Neural cell (in vitro differentiated cells): ENCODE data around the gene CLEC4F.

Source experiments
- EP300 ChIP-seq: fragments of 450-650 bp; conservative IDR thresholded peaks from 2 replicates; pipeline ENCODE4 v1.6.1; 2014; ENCODE audit warnings: antibody characterized with exemption, mild to moderate bottlenecking, moderate library complexity; ENCODE audit not compliant: poor library complexity, severe bottlenecking
- EZH2 ChIP-seq: fragments of 200-600, 300-800 bp; shearing (Covaris generic), sonication (generic); IDR thresholded peaks from 2 replicates; pipeline ENCODE4 v1.6.1; 2014; ENCODE audit warnings: antibody characterized with exemption, low read length, borderline replicate concordance, mild to moderate bottlenecking; ENCODE audit not compliant: insufficient read depth, poor library complexity, severe bottlenecking
- POLR2AphosphoS5 ChIP-seq: IDR thresholded peaks from 2 replicates; pipeline ENCODE4 v1.6.1; 2012
- RAD21 ChIP-seq: fragments of 450-650 bp; conservative IDR thresholded peaks from 2 replicates; pipeline ENCODE4 v1.6.1; 2014; ENCODE audit warnings: antibody characterized with exemption, mild to moderate bottlenecking, moderate library complexity
- TAF1 ChIP-seq: IDR thresholded peaks from 2 replicates; pipeline ENCODE4 v1.6.1; 2012; ENCODE audit warnings: low read depth
- TF ChIP-seq, protein P1 (sequence below): fragments of 450-650 bp; IDR thresholded peaks from 2 replicates; pipeline ENCODE4 v1.5.1; 2014; ENCODE audit warnings: antibody characterized with exemption, mild to moderate bottlenecking, moderate library complexity; ENCODE audit not compliant: poor library complexity, severe bottlenecking
- TF ChIP-seq, protein P2 (sequence below): IDR thresholded peaks from 2 replicates; pipeline ENCODE4 v1.6.1; 2012; ENCODE audit warnings: borderline replicate concordance

DNA sequence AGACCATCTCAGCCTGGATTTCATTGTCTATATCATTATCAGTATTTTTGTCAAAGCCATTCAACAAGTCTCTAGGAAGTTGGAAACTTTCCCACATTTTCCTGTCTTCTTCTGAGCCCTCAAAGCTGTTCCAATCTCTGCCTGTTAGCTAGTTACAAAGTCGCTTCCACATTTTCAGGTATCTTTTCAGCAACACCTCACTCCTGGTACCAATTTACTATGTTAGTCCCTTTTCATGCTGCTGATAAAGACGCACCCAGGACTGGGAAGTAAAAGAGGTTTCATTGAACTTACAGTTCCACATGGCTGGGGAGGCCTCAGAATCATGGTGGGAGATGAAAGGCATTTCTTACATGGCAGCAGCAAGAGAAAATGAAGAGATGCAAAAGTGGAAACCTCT is 20.7 kb downstream of the CLEC4F start:
- TF ChIP-seq, protein P1, sequence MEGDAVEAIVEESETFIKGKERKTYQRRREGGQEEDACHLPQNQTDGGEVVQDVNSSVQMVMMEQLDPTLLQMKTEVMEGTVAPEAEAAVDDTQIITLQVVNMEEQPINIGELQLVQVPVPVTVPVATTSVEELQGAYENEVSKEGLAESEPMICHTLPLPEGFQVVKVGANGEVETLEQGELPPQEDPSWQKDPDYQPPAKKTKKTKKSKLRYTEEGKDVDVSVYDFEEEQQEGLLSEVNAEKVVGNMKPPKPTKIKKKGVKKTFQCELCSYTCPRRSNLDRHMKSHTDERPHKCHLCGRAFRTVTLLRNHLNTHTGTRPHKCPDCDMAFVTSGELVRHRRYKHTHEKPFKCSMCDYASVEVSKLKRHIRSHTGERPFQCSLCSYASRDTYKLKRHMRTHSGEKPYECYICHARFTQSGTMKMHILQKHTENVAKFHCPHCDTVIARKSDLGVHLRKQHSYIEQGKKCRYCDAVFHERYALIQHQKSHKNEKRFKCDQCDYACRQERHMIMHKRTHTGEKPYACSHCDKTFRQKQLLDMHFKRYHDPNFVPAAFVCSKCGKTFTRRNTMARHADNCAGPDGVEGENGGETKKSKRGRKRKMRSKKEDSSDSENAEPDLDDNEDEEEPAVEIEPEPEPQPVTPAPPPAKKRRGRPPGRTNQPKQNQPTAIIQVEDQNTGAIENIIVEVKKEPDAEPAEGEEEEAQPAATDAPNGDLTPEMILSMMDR: no peak
- TF ChIP-seq TAF1: no peak
- no peak for TF ChIP-seq RAD21
- TF ChIP-seq EP300: no peak
- TF ChIP-seq POLR2AphosphoS5: no peak
- no peak for TF ChIP-seq EZH2
- TF ChIP-seq, protein P2, sequence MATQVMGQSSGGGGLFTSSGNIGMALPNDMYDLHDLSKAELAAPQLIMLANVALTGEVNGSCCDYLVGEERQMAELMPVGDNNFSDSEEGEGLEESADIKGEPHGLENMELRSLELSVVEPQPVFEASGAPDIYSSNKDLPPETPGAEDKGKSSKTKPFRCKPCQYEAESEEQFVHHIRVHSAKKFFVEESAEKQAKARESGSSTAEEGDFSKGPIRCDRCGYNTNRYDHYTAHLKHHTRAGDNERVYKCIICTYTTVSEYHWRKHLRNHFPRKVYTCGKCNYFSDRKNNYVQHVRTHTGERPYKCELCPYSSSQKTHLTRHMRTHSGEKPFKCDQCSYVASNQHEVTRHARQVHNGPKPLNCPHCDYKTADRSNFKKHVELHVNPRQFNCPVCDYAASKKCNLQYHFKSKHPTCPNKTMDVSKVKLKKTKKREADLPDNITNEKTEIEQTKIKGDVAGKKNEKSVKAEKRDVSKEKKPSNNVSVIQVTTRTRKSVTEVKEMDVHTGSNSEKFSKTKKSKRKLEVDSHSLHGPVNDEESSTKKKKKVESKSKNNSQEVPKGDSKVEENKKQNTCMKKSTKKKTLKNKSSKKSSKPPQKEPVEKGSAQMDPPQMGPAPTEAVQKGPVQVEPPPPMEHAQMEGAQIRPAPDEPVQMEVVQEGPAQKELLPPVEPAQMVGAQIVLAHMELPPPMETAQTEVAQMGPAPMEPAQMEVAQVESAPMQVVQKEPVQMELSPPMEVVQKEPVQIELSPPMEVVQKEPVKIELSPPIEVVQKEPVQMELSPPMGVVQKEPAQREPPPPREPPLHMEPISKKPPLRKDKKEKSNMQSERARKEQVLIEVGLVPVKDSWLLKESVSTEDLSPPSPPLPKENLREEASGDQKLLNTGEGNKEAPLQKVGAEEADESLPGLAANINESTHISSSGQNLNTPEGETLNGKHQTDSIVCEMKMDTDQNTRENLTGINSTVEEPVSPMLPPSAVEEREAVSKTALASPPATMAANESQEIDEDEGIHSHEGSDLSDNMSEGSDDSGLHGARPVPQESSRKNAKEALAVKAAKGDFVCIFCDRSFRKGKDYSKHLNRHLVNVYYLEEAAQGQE: no peak
